B cell (primary cell): Measurements from ENCODE around the gene SLC24A4. TPM values are rescaled to one million over a fixed set of nuclear protein-coding genes. Genes with fewer than 3 reads are reported as not detected.
A peak's percentile ranks its signal among the peaks of the same experiment; 100 is the strongest.

Source experiments
- ATAC-seq: fragments of 200-7000 bp; cut with Tn5 transposase; one replicate; pipeline ENCODE4 v1.10.0; 2021; ENCODE audit warnings: low read depth, mild to moderate bottlenecking, moderate number of reproducible peaks, moderate library complexity
- CTCF ChIA-PET: fragments of 350-600 bp; sonication (Branson Sonifier 250); formaldehyde crosslinking; loops from one replicate; lab custom pipeline; 2021; ENCODE audit warnings: antibody characterized with exemption, inconsistent platforms; lab: Charles Lee
- POLR2A ChIA-PET: fragments of 350-600 bp; sonication (Branson Sonifier 250); formaldehyde crosslinking; loops from one replicate; lab custom pipeline; 2021; ENCODE audit warnings: antibody characterized with exemption; lab: Charles Lee
- DNase-seq: peaks from one replicate; pipeline ENCODE4 v3.0.0; 2013
- H2AFZ ChIP-seq: 2 replicates; pipeline ENCODE4 v1.6.1; 2012; ENCODE audit warnings: mild to moderate bottlenecking, low read depth, low read length; ENCODE audit not compliant: insufficient read depth, poor library complexity, severe bottlenecking
- H3K27ac ChIP-seq, 2 donors: 1 replicate in 1 of 2; 2 replicates in 1 of 2; pipeline ENCODE4 v1.5.1; 2012 to 2013; ENCODE audit warnings: low read length in 2 of 2, mild to moderate bottlenecking in 2 of 2, moderate library complexity in 1 of 2
- H3K27me3 ChIP-seq, 4 experiments: fragments of 200-600 bp in 1 of 4; sonication (generic) in 1 of 4; replicated peaks in 1 of 4; 1 replicate in 2 of 4; 2 replicates in 2 of 4; pipeline versions ENCODE4 v1.6.1 to v1.7.0; 2013 to 2016; ENCODE audit warnings: low read length in 3 of 4, mild to moderate bottlenecking in 2 of 4, mixed read lengths in 1 of 4, moderate library complexity in 1 of 4; ENCODE audit not compliant: insufficient read depth in 4 of 4, control insufficient read depth in 3 of 4; ENCODE audit errors: control extremely low read depth in 1 of 4
- H3K36me3 ChIP-seq, 2 experiments: replicated peaks in 1 of 2; 1 replicate in 1 of 2; 2 replicates in 1 of 2; pipeline versions ENCODE4 v1.6.1 to v1.7.1; 2013; ENCODE audit warnings: low read length in 1 of 2; ENCODE audit not compliant: insufficient read depth in 2 of 2, control insufficient read depth in 1 of 2; ENCODE audit errors: control extremely low read depth in 1 of 2, extremely low read depth in 1 of 2
- H3K4me1 ChIP-seq, 2 donors: fragments of 200-600 bp in 1 of 2; sonication (generic) in 1 of 2; 1 replicate in 1 of 2; 2 replicates in 1 of 2; pipeline versions ENCODE4 v1.5.1 to v1.6.1; 2013 to 2017; ENCODE audit warnings: low read length in 2 of 2; ENCODE audit not compliant: control insufficient read depth in 2 of 2, insufficient read depth in 2 of 2
- H3K4me2 ChIP-seq: replicated peaks from 2 replicates; pipeline ENCODE3; 2012; ENCODE audit warnings: mild to moderate bottlenecking, low read depth, low read length; ENCODE audit not compliant: poor library complexity, severe bottlenecking
- H3K4me3 ChIP-seq, 5 experiments: fragments of 200-600 bp in 1 of 5; sonication (generic) in 1 of 5; 1 replicate in 3 of 5; 2 replicates in 2 of 5; pipeline versions ENCODE4 v1.5.1 to v1.7.0; 2011 to 2016; ENCODE audit warnings: low read length in 4 of 5, mild to moderate bottlenecking in 4 of 5, low read depth in 2 of 5, control low read depth in 1 of 5, moderate library complexity in 1 of 5; ENCODE audit not compliant: insufficient read depth in 1 of 5; ENCODE audit errors: control extremely low read depth in 1 of 5, extremely low read depth in 1 of 5
- H3K79me2 ChIP-seq: fragments of 200-600 bp; sonication (generic); one replicate; pipeline ENCODE4 v1.6.0; 2016; ENCODE audit warnings: low read length; ENCODE audit not compliant: control insufficient read depth, insufficient read depth
- H3K9ac ChIP-seq: fragments of 200-600 bp; sonication (generic); 2 replicates; pipeline ENCODE4 v1.6.1; 2017; ENCODE audit warnings: mild to moderate bottlenecking, low read length, moderate library complexity
- H3K9me3 ChIP-seq, 3 donors: one replicate each; pipeline versions ENCODE4 v1.6.1 to v1.7.1; 2013; ENCODE audit warnings: low read length in 2 of 3; ENCODE audit not compliant: control insufficient read depth in 2 of 3, insufficient read depth in 1 of 3; ENCODE audit errors: control extremely low read depth in 1 of 3
- H4K20me1 ChIP-seq: 2 replicates; pipeline ENCODE4 v1.6.0; 2012; ENCODE audit warnings: mild to moderate bottlenecking, low read length; ENCODE audit not compliant: insufficient read depth, control insufficient read depth, poor library complexity, severe bottlenecking
- H3K27ac Mint-ChIP-seq: one replicate; pipeline ENCODE4 v1.8.0; 2021; ENCODE audit warnings: mixed read lengths
- H3K27me3 Mint-ChIP-seq: one replicate; pipeline ENCODE4 v1.8.0; 2021; ENCODE audit warnings: mixed read lengths
- H3K4me1 Mint-ChIP-seq: one replicate; pipeline ENCODE4 v1.8.0; 2021; ENCODE audit warnings: mixed read lengths
- H3K4me3 Mint-ChIP-seq: one replicate; pipeline ENCODE4 v1.8.0; 2021; ENCODE audit warnings: mixed read lengths
- H3K9me3 Mint-ChIP-seq: one replicate; pipeline ENCODE4 v1.8.0; 2022; ENCODE audit warnings: mixed read lengths; ENCODE audit not compliant: insufficient read depth
- EZH2 ChIP-seq: IDR thresholded peaks from 2 replicates; pipeline ENCODE4 v1.6.1; 2012; ENCODE audit warnings: borderline replicate concordance, low read depth, mild to moderate bottlenecking, moderate library complexity, low read length; ENCODE audit not compliant: insufficient read depth, poor library complexity, severe bottlenecking
- WGBS: methylation state at CpG from one replicate; pipeline ENCODE4 v1.1.5; 2013; ENCODE audit warnings: missing lambda C conversion rate; ENCODE audit not compliant: insufficient coverage; 5-methylcytosine and 5-hydroxymethylcytosine counted together
- intact Hi-C: fragments of 100-400 bp; cut with micrococcal nuclease; formaldehyde crosslinking; loops from one replicate; pipeline ENCODE4 v1.10.0; 2022
- polyA plus RNA-seq: library from polyadenylated mRNA; depleted of rRNA; stranded (reverse); fragments of >200 nt; gene quantifications from 2 replicates; pipeline ENCODE4 v1.2.3, GENCODE V29; 2012
- total RNA-seq, 2 donors: library from RNA; stranded (reverse); fragments of 120-200 nt in 1 of 2; gene quantifications; 1 replicate in 1 of 2; 2 replicates in 1 of 2; pipeline versions ENCODE4 v1.2.3 to v1.2.4, GENCODE V29; 2013 to 2022
- TF ChIP-seq, protein P1 (sequence below): fragments of 200-600 bp; IDR thresholded peaks from one replicate; pipeline ENCODE4 v1.8.0; 2022; ENCODE audit warnings: antibody characterized with exemption, mild to moderate bottlenecking

SLC24A4 gene
- total and polyA plus RNA-seq, 2 donors (not counting 1 experiment from before 2014, with no cell fraction given): 0.19 TPM; not detected in 1

DNA sequence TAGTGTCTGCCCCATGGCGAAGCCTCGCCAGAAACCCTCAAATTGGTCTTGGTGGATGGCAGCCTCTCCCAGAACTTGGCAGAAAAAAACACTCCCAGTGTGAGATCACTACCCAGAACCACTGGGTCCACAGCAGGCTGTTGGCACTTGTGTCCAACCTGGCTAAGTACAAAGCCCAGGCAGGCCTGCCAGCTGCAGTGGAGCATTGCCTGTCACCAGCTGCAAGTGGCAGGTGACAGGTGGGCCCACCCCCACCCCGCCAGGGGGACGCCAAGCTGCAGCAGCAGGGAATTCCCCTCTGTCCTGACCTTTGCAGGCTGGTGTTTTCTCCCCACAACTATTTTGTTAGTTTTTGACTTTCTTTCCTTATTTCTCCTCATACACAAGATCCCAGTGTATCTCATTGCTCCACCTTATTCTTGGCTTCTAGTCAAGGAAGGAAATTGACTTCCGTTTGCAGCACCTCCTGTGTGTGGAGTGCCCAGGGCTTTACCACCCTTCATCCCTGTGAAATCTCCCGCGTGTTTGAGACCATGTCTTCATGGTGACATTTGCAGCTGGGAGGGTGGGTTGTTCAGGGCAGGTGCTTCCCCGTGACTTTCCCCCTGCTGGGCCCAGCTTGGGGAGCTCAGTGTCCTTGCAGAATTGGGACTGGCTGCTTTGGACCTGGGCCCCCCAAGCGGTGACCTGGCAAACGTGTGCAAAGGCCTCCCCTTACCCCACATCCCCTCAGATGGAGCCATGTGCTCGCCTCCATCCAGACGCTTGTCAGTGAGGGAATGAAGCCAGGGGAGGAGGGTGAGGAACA lies 116.8 kb downstream of the SLC24A4 start:
- CTCF ChIA-PET: no interaction called here
- H3K27me3 ChIP-seq: peaks cover 0 to 7% (median 0%) of the 10 kb centered on the region in 4 experiments
- H3K4me3 ChIP-seq: no peak overlapping the region
- peak overlapping the region; percentile 2 for H3K4me2 ChIP-seq
- Mint-ChIP-seq H3K4me3 (peak overlapping the region; percentile 50), H3K27me3 (peaks cover 9% of the 10 kb centered on the region), H3K27ac (peak overlapping the region; percentile 32), H3K4me1 (peaks cover 40% of the 10 kb centered on the region), H3K9me3 (no peaks in the 10 kb centered on the region)
- peak; percentile 68 for ATAC-seq
- no peaks in the 10 kb centered on the region for H4K20me1 ChIP-seq
- WGBS: 40% methylated on average over 6 of the region's 12 CpGs
- POLR2A ChIA-PET: no interaction called here
- no peak overlapping the region for H2AFZ ChIP-seq
- H3K9ac ChIP-seq: no peak overlapping the region
- intact Hi-C loops: no loop called here
- H3K79me2 ChIP-seq: no peaks in the 10 kb centered on the region
- TF ChIP-seq, protein P1, sequence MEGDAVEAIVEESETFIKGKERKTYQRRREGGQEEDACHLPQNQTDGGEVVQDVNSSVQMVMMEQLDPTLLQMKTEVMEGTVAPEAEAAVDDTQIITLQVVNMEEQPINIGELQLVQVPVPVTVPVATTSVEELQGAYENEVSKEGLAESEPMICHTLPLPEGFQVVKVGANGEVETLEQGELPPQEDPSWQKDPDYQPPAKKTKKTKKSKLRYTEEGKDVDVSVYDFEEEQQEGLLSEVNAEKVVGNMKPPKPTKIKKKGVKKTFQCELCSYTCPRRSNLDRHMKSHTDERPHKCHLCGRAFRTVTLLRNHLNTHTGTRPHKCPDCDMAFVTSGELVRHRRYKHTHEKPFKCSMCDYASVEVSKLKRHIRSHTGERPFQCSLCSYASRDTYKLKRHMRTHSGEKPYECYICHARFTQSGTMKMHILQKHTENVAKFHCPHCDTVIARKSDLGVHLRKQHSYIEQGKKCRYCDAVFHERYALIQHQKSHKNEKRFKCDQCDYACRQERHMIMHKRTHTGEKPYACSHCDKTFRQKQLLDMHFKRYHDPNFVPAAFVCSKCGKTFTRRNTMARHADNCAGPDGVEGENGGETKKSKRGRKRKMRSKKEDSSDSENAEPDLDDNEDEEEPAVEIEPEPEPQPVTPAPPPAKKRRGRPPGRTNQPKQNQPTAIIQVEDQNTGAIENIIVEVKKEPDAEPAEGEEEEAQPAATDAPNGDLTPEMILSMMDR: no peak
- TF ChIP-seq EZH2: no peak
- H3K9me3 ChIP-seq: peaks cover 0 to 9% (median 0%) of the 10 kb centered on the region in 3 donors
- H3K4me1 ChIP-seq: peaks cover 24 to 41% of the 10 kb centered on the region in 2 donors
- peak; percentile 36 for DNase-seq
- H3K36me3 ChIP-seq: no peaks in the 10 kb centered on the region
- no peak overlapping the region for H3K27ac ChIP-seq

DNA sequence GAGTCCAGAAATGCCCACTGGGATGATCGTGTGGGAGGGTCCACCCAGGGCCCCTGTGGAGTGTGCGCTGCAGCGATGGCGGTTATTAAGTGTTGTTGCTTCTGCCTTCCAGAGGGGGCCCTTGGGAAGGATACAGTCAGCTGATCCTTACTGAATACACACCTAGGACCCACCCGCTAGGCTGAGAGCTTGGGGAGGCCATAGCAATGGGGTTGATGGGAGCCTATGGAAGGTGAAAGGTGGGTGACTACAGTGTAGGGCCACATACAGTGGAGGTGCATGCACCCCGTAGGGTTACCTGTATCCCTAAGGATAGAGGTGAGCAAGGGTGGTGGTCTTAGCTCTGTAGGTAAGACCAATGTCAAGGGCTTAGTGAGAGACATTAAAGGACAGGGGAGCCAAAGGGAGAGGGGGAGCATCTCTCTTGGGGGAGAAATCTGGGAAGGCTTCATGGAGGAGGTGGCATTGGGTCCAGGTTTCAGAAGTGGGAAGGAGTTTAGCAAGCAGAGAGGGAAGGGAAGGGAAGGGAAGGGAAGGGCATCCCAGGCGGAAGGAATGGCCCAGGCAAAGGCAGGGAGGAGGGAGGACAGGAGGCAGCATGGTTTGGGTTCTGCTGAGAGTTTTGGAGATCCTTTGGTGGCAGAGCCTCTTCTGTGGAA lies 117.5 kb downstream of the SLC24A4 start:
- Mint-ChIP-seq H3K27me3 (peaks cover 9% of the 10 kb centered on the region), H3K4me1 (peaks cover 40% of the 10 kb centered on the region), H3K4me3 (no peak overlapping the region), H3K9me3 (no peaks in the 10 kb centered on the region), H3K27ac (peak overlapping the region; percentile 12)
- no peak overlapping the region for H3K9ac ChIP-seq
- H3K4me3 ChIP-seq: no peak overlapping the region
- H3K4me2 ChIP-seq: no peak overlapping the region
- ChIA-PET POLR2A (no interaction called here), CTCF (no interaction called here)
- H3K79me2 ChIP-seq: no peaks in the 10 kb centered on the region
- no peak overlapping the region for H2AFZ ChIP-seq
- WGBS: 91% methylated on average over 5 of the region's 7 CpGs
- no peaks in the 10 kb centered on the region for H3K36me3 ChIP-seq
- ATAC-seq: no peak
- intact Hi-C loops: no loop called here
- H3K27me3 ChIP-seq: peaks cover 0 to 7% (median 0%) of the 10 kb centered on the region in 4 experiments
- no peak for DNase-seq
- H3K9me3 ChIP-seq: peaks cover 0 to 9% (median 0%) of the 10 kb centered on the region in 3 donors
- H3K27ac ChIP-seq: no peak overlapping the region
- no peaks in the 10 kb centered on the region for H4K20me1 ChIP-seq
- TF ChIP-seq, protein P1: no peak
- peaks cover 24 to 41% of the 10 kb centered on the region in 2 donors for H3K4me1 ChIP-seq
